Body of pancreas (tissue), 4 donors: Measurements from ENCODE around the gene ZPR1.

Source experiments
- POLR2A ChIP-seq, 3 donors: fragments of 450-650 bp; IDR thresholded peaks; one replicate each; pipeline ENCODE4 v1.6.1; 2016; ENCODE audit warnings: antibody characterized with exemption in 3 of 3, mild to moderate bottlenecking in 2 of 3
- TF ChIP-seq, protein P1 (sequence below), 7 experiments: fragments of 450-650 bp in 4 of 7; fragments of 200-600 bp in 3 of 7; sonication (generic) in 3 of 7; IDR thresholded peaks; one replicate each; pipeline ENCODE4 v1.5.1; 2016 to 2019; ENCODE audit warnings: antibody characterized with exemption in 7 of 7

DNA sequence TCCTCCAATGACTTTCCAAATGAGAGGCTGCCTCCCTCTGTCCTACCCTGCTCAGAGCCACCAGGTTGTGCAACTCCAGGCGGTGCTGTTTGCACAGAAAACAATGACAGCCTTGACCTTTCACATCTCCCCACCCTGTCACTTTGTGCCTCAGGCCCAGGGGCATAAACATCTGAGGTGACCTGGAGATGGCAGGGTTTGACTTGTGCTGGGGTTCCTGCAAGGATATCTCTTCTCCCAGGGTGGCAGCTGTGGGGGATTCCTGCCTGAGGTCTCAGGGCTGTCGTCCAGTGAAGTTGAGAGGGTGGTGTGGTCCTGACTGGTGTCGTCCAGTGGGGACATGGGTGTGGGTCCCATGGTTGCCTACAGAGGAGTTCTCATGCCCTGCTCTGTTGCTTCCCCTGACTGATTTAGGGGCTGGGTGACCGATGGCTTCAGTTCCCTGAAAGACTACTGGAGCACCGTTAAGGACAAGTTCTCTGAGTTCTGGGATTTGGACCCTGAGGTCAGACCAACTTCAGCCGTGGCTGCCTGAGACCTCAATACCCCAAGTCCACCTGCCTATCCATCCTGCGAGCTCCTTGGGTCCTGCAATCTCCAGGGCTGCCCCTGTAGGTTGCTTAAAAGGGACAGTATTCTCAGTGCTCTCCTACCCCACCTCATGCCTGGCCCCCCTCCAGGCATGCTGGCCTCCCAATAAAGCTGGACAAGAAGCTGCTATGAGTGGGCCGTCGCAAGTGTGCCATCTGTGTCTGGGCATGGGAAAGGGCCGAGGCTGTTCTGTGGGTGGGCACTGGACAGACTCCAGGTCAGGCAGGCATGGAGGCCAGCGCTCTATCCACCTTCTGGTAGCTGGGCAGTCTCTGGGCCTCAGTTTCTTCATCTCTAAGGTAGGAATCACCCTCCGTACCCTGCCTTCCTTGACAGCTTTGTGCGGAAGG lies 44.8 kb upstream of the ZPR1 start:
- TF ChIP-seq, protein P1, sequence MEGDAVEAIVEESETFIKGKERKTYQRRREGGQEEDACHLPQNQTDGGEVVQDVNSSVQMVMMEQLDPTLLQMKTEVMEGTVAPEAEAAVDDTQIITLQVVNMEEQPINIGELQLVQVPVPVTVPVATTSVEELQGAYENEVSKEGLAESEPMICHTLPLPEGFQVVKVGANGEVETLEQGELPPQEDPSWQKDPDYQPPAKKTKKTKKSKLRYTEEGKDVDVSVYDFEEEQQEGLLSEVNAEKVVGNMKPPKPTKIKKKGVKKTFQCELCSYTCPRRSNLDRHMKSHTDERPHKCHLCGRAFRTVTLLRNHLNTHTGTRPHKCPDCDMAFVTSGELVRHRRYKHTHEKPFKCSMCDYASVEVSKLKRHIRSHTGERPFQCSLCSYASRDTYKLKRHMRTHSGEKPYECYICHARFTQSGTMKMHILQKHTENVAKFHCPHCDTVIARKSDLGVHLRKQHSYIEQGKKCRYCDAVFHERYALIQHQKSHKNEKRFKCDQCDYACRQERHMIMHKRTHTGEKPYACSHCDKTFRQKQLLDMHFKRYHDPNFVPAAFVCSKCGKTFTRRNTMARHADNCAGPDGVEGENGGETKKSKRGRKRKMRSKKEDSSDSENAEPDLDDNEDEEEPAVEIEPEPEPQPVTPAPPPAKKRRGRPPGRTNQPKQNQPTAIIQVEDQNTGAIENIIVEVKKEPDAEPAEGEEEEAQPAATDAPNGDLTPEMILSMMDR (IDR thresholded peaks at IDR 0.05), result peak in 2 of 7 experiments; percentile 3 to 8
- TF ChIP-seq POLR2A (IDR thresholded peaks at IDR 0.05), result no peak
